ENCODE data around the gene STK35.

DNA sequence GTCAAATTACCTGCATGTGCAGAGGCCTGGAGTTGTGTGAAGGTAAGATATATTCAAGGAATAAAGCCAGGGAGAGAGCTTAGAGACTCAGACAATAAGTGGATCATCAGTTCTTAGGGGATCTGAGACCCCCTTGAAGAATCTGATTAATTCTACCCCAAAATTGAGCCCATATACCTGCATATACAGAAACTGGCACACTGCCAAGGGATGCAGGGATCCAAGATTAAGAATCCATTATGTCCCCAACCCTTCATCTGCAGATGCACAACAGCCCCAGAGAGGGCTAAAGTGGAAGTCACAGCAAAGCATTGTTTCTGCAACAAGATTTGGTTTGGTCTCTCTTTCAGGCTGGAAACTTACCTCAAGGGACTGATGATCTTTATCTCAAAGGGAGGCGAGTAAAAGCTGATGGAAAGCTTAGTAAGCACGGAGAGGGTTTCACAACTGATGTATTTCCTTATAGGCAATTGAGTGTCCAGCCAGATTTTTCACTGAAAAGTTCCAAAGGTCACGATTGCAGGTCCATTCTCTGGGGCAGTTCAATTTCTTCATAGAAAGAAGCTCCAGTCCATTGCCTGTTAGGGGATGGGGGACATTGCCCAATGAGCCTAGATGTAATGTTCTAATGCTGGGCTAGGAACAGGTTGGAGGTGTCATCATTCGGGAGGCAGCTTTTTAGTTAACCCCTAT lies 20.9 kb upstream of the STK35 start:
- TF ChIP-seq POLR2A (IDR thresholded peaks at IDR 0.05; ENCODE audit: low read length) (no peak), GATA1 (IDR thresholded peaks at IDR 0.05; ENCODE audit: low read depth, low read length) (no peak)

Measured in erythroblast (primary cell).